GM23338 (cell line): Measurements from ENCODE around the gene AATF. TPM values are rescaled to one million over a fixed set of nuclear protein-coding genes. Genes with fewer than 3 reads are reported as not detected.

ENCODE experiments used
- ATAC-seq: fragments of 200-7000 bp; cut with Tn5 transposase; 3 replicates; pipeline ENCODE4 v1.9.1; 2020
- DNase-seq: peaks from one replicate; pipeline ENCODE4 v3.0.0-alpha.2; 2015; ENCODE audit warnings: low spot score
- H2AFZ ChIP-seq: fragments of 200-600 bp; sonication (generic); 2 replicates; pipeline ENCODE4 v1.8.0; 2016; ENCODE audit warnings: antibody characterized with exemption, mild to moderate bottlenecking, moderate library complexity
- H3F3A ChIP-seq: fragments of 200-600 bp; sonication (generic); replicated peaks from 2 replicates; pipeline ENCODE4 v1.8.0; 2017; ENCODE audit warnings: antibody characterized with exemption, mixed run types, low read depth
- H3K27ac ChIP-seq: fragments of 200-600 bp; sonication (generic); 2 replicates; pipeline ENCODE4 v1.6.1; 2016; ENCODE audit warnings: low read depth
- H3K27me3 ChIP-seq: fragments of 200-600 bp; sonication (generic); 2 replicates; pipeline ENCODE4 v1.8.0; 2016; ENCODE audit warnings: mild to moderate bottlenecking, mixed run types, moderate library complexity; ENCODE audit not compliant: insufficient read depth
- H3K36me3 ChIP-seq: fragments of 200-600 bp; sonication (generic); 2 replicates; pipeline ENCODE4 v1.8.0; 2016; ENCODE audit warnings: mild to moderate bottlenecking; ENCODE audit not compliant: insufficient read depth
- H3K4me1 ChIP-seq: fragments of 200-600 bp; sonication (generic); 2 replicates; pipeline ENCODE4 v1.8.0; 2016; ENCODE audit warnings: mild to moderate bottlenecking, moderate library complexity; ENCODE audit not compliant: insufficient read depth
- H3K4me2 ChIP-seq: fragments of 200-600 bp; sonication (generic); 2 replicates; pipeline ENCODE4 v1.7.1; 2017; ENCODE audit warnings: mixed run types
- H3K4me3 ChIP-seq: fragments of 200-600 bp; sonication (generic); 2 replicates; pipeline ENCODE4 v1.6.1; 2016; ENCODE audit warnings: mixed run types
- H3K79me2 ChIP-seq: fragments of 200-600 bp; sonication (generic); replicated peaks from 2 replicates; pipeline ENCODE4 v1.8.0; 2017; ENCODE audit warnings: mild to moderate bottlenecking; ENCODE audit not compliant: insufficient read depth
- H3K9me2 ChIP-seq: fragments of 200-600 bp; sonication (generic); 2 replicates; pipeline ENCODE4 v1.8.0; 2017; ENCODE audit not compliant: insufficient read depth
- H4K20me1 ChIP-seq: fragments of 200-600 bp; sonication (generic); replicated peaks from 2 replicates; pipeline ENCODE4 v1.8.0; 2017; ENCODE audit warnings: mild to moderate bottlenecking; ENCODE audit not compliant: insufficient read depth
- H3K27ac Mint-ChIP-seq: 2 replicates; pipeline ENCODE4 v1.8.0; 2020; ENCODE audit warnings: inconsistent platforms, mild to moderate bottlenecking, moderate library complexity, mixed read lengths
- H3K27me3 Mint-ChIP-seq: 3 replicates; pipeline ENCODE4 v1.8.0; 2022; ENCODE audit warnings: low read depth, mild to moderate bottlenecking, moderate library complexity, mixed read lengths, inconsistent platforms; ENCODE audit not compliant: insufficient read depth, poor library complexity
- H3K36me3 Mint-ChIP-seq: 3 replicates; pipeline ENCODE4 v1.8.0; 2021; ENCODE audit warnings: low read depth, mild to moderate bottlenecking, inconsistent platforms, moderate library complexity, mixed read lengths
- H3K4me1 Mint-ChIP-seq: 3 replicates; pipeline ENCODE4 v1.8.0; 2020; ENCODE audit warnings: mild to moderate bottlenecking, inconsistent platforms, mixed read lengths
- H3K4me3 Mint-ChIP-seq: 3 replicates; pipeline ENCODE4 v1.8.0; 2021; ENCODE audit warnings: moderate library complexity, mild to moderate bottlenecking, inconsistent platforms, mixed read lengths
- H3K9me3 Mint-ChIP-seq: 3 replicates; pipeline ENCODE4 v1.8.0; 2020; ENCODE audit warnings: moderate library complexity, mild to moderate bottlenecking, inconsistent platforms, mixed read lengths
- CREB1 ChIP-seq: fragments of 250-450 bp; sonication (Bioruptor Pico); IDR thresholded peaks from 2 replicates; pipeline ENCODE4 v1.5.0; 2020; ENCODE audit warnings: low read depth, mild to moderate bottlenecking, moderate library complexity
- CTCF ChIP-seq, 2 experiments: fragments of 200-600 bp in 1 of 2; sonication (generic) in 1 of 2; conservative IDR thresholded peaks; 2 replicates each; pipeline versions ENCODE4 v1.5.1 to v1.6.1; 2016 to 2017; ENCODE audit warnings: antibody characterized with exemption in 2 of 2, low read depth in 2 of 2, mild to moderate bottlenecking in 2 of 2, moderate library complexity in 1 of 2
- EZH2 ChIP-seq: fragments of 200-600 bp; sonication (generic); IDR thresholded peaks from one replicate; pipeline ENCODE4 v1.8.0; 2017; ENCODE audit warnings: antibody characterized with exemption, mild to moderate bottlenecking, low read depth; ENCODE audit not compliant: unreplicated experiment
- EZH2phosphoT487 ChIP-seq: fragments of 200-600 bp; sonication (generic); IDR thresholded peaks from one replicate; pipeline ENCODE4 v1.8.1; 2018; ENCODE audit warnings: antibody characterized with exemption; ENCODE audit not compliant: unreplicated experiment
- JUNB ChIP-seq: IDR thresholded peaks from one replicate; pipeline ENCODE4 v1.6.1; 2016; ENCODE audit warnings: antibody characterized with exemption; ENCODE audit not compliant: unreplicated experiment
- NANOG ChIP-seq: IDR thresholded peaks from 2 replicates; pipeline ENCODE4 v1.6.1; 2016; ENCODE audit warnings: antibody characterized with exemption, borderline replicate concordance
- POLR2AphosphoS5 ChIP-seq: IDR thresholded peaks from 2 replicates; pipeline ENCODE4 v1.6.1; 2016; ENCODE audit warnings: antibody characterized with exemption, low read depth
- STAT1 ChIP-seq: IDR thresholded peaks from one replicate; pipeline ENCODE4 v1.6.1; 2016; ENCODE audit warnings: antibody characterized with exemption; ENCODE audit not compliant: unreplicated experiment
- ZNF114 ChIP-seq: fragments of 250-450 bp; sonication (Bioruptor Pico); IDR thresholded peaks from 2 replicates; pipeline ENCODE4 v1.5.0; 2020; ENCODE audit warnings: mild to moderate bottlenecking, moderate library complexity
- ZNF331 ChIP-seq: fragments of 250-450 bp; sonication (Bioruptor Pico); IDR thresholded peaks from 2 replicates; pipeline ENCODE4 v1.5.0; 2020; ENCODE audit warnings: low read depth, mild to moderate bottlenecking, moderate library complexity
- ZNF462 ChIP-seq: fragments of 250-450 bp; sonication (Bioruptor Pico); IDR thresholded peaks from 2 replicates; pipeline ENCODE4 v1.5.0; 2020; ENCODE audit warnings: mild to moderate bottlenecking, moderate library complexity
- polyA plus RNA-seq: library from polyadenylated mRNA; unstranded; fragments of >200 nt; fragmentation: Nextera tagmentation; extraction: Ambion mirVana; gene quantifications from 2 replicates; pipeline ENCODE4 v1.2.1, GENCODE V29; 2016
- total RNA-seq: library from RNA; depleted of rRNA; stranded (reverse); fragments of >200 nt; shearing (Covaris generic); gene quantifications from 2 replicates; pipeline ENCODE4 v1.2.3, GENCODE V29; 2014

Gene AATF
- total and polyA plus RNA-seq, 2 experiments from 2014 or later, result 40.2 to 71.2 TPM

GRCh38 chr17:36942631-36943125 lies 6.1 kb upstream of the AATF start:
- peaks cover 70% of the 10 kb centered on the region for H3K4me1 Mint-ChIP-seq
- H3K79me2 ChIP-seq, result no peaks in the 10 kb centered on the region
- no peaks in the 10 kb centered on the region for H3K9me2 ChIP-seq
- peaks cover 100% of the 10 kb centered on the region for H3K27me3 Mint-ChIP-seq
- H3K27me3 ChIP-seq, result peaks cover 100% of the 10 kb centered on the region
- no peak overlapping the region for H2AFZ ChIP-seq
- ATAC-seq (peak; percentile 2; the same call in 2 of the 3 replicates), DNase-seq (no peak)
- peak overlapping the region; percentile 55 for H3K4me3 ChIP-seq
- H3K4me3 Mint-ChIP-seq, result peak overlapping the region; percentile 47
- H3K9me3 Mint-ChIP-seq, result peaks cover 11% of the 10 kb centered on the region; the same call in 2 of the 3 replicates
- no peaks in the 10 kb centered on the region for H3K36me3 ChIP-seq
- peak overlapping the region; percentile 86 for H3K4me2 ChIP-seq
- no peak overlapping the region for H3K27ac ChIP-seq
- no peak overlapping the region for H3K27ac Mint-ChIP-seq
- no peak for TF ChIP-seq CTCF (conservative IDR thresholded peaks at IDR 0.05; ENCODE audit: low read depth in 2 of 2)
- TF ChIP-seq NANOG, result no peak
- no peak for TF ChIP-seq POLR2AphosphoS5
- no peak for TF ChIP-seq STAT1
- TF ChIP-seq JUNB, result no peak
- TF ChIP-seq EZH2, result no peak
- no peak for TF ChIP-seq ZNF462 (CRISPR knock-in tag)
- TF ChIP-seq ZNF331, result no peak
- no peak for TF ChIP-seq ZNF114
- no peak for TF ChIP-seq EZH2phosphoT487
- TF ChIP-seq CREB1 (CRISPR knock-in tag), result no peak
- H3K36me3 Mint-ChIP-seq, result peaks cover 2% of the 10 kb centered on the region; the same call in 1 of the 3 replicates
- H3F3A ChIP-seq, result peaks cover 52% of the 10 kb centered on the region
- H4K20me1 ChIP-seq, result peaks cover 4% of the 10 kb centered on the region; the same call in 1 of the 2 replicates
- H3K4me1 ChIP-seq, result peaks cover 90% of the 10 kb centered on the region
